GM18909 (cell line): ENCODE data around the gene BDP1.

ENCODE experiments used
- ATAC-seq: cut with Tn5 transposase; IDR thresholded peaks from one replicate; pipeline ENCODE4 v1.9.1; 2021; ENCODE audit warnings: mild to moderate bottlenecking; ENCODE audit not compliant: unreplicated experiment, poor library complexity

BDP1 gene

DNA sequence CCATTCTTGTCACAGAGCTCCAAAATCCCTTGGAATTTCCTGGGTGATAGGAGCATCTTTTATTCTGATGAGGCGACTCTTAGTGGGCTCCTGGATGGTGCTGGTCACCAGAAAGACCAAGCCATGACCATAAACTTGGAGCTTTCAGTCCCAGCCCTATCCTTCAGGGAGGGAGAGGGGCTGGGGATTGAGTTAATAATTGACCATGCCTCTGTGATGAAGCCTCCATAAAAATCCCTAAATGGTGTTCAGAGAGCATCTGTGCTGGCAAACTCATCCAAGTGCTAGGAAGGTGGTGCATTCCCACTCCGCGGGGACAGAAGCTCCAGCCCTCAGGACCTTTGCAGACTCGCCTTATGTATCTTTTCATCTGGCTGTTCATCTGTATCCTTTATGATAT, 160.4 kb downstream of the BDP1 start:
- no peak for ATAC-seq
